Endometrial microvascular endothelial cells (primary cell): ENCODE measurements around the gene NAGLU. TPM values are rescaled to one million over a fixed set of nuclear protein-coding genes. Genes with fewer than 3 reads are reported as not detected.
"Not testable (repeated sequence)": the region's sequence is repeated elsewhere in the genome, so short reads cannot be mapped to it uniquely, and the experiment has no call there.

Source experiments
- in situ Hi-C: cut with HindIII; loops from 2 replicates; pipeline ENCODE4 v1.10.0; 2017; ENCODE audit warnings: low sequenced_read_pairs, low pct_unique_long_range_greater_than_20kb; ENCODE audit errors: inconsistent ontology term
- total RNA-seq: library from RNA; depleted of rRNA; stranded (reverse); fragments of >200 nt; gene quantifications from one replicate; pipeline ENCODE4 v1.2.3, GENCODE V29; 2015; ENCODE audit errors: inconsistent ontology term

The NAGLU gene
- total RNA-seq, 1 donor from 2014 or later, result 33.7 TPM

DNA sequence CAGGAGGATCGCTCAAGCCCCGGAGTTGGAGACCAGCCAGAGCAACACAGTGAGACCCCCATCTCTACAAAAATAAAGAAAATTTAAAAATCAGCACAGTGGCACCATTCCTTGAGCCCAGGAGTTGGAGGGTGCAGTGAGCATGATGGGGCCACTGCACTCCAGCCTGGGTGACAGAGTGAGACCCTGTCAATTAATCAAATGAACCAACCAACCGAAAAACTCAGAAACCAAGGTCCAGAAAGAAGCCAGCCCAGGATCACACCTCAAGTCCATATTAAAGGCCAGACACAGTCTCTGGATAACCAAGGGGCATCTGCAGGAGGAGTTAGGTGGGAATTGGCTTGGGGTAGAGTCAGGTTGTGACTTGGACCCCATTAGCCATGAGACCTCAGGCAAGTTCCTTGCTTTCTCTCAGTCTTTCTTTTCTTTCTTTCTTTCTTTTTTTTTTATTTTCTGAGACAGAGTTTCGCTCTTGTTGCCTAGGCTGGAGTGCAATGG lies 19.1 kb downstream of the NAGLU start:
- in situ Hi-C loops, result no loop called here

DNA sequence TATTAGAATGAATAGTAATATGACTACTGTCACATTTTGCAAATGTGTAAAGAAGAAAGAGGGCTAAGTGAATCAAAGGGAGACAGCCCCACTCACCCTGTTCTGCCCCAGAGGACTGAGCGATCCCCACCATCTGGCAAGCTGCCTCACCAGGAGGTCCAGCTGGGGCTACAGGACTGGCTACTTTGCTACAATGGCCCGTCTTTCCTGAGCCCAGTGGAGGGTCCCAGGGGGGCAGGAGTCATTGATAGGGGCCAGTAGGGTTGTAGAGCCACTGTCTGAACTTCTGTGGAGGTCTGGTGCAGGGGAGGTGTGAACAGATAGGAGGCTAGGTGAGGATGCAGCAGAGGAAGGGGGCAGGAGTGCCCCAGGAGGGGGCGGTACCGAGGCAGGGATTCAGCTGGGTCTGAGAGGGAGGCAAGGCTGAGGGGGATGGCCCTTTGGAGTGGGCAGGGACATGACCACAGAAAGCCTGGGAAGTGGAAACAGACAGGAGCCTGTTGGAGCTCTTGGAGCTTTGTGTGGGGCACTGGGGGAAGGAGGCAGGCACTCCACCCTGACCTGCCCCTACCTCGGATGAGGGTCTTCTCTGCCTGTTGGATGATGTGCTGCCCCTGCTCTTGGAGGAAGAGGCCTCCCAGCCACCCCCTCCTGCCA lies 20.0 kb downstream of the NAGLU start:
- in situ Hi-C loops, result not testable (repeated sequence)

DNA sequence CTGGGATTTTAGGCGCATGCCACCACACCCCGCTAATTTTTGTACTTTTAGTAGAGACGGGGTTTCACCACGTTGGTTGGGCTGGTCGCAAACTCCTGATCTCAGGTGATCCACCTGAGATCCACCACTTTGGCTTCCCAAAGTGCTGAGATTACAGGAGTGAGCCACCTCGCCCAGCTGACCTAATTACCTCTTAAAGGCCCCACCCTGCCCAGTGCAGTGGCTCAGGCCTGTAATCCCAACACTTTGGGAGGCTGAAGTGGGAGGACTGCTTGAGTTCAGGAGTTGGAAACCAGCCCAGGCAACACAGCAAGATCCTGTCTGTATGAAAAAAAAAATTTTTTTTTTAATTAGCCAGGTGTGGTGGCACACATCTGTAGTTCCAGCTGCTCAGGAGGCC lies 23.0 kb downstream of the NAGLU start:
- in situ Hi-C loops, result no loop called here

DNA sequence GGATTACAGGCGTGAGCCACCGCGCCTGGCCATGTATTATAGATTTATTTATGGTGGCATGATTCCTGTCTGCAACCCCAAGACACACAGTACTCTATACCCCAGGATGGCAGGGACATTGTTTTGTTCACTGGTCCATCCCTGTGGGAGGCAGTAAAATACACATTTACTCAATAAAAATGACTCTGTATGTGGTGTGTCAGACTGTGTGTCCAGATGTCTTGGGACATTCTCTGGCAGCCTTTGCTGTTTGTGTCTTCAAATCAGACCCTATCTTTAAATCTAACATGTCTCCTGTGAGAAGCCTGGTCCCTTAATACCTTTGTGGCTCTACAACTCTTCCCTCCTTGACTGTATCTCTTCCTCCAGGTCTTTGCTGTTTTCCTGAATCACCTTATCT lies 24.2 kb downstream of the NAGLU start:
- in situ Hi-C loops, result no loop called here

DNA sequence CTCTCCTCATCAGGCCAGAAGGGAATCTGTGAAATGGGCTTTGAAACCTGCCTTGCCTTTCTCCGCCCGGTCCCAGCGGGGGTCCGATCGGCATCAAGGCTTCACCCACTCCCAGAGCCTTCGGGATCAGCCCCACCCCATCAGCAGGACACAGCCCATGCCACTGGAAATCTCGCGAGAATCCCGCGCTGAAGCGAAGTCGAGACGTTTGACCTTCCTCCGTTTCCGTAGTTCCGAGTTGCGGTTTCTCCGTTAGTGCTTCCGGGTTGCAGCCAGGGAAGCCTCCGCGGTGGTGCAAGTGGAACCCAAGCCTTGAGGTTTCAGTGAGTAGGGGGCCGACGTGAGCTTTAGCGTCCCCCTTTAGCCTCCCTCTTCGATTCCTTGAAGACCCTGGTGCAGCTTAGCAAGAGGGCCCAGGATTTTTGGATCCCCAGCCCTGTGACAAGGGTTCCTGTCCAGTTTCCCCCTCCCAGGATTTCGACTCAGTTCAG lies 25.9 kb downstream of the NAGLU start, which contains the start of gene COASY:
Gene COASY, plus strand, starts transcription at position 252 of the 491 bp plus-strand sequence. CDS start 475 bp downstream, outside the sequence.
- in situ Hi-C loops, result no loop called here

DNA sequence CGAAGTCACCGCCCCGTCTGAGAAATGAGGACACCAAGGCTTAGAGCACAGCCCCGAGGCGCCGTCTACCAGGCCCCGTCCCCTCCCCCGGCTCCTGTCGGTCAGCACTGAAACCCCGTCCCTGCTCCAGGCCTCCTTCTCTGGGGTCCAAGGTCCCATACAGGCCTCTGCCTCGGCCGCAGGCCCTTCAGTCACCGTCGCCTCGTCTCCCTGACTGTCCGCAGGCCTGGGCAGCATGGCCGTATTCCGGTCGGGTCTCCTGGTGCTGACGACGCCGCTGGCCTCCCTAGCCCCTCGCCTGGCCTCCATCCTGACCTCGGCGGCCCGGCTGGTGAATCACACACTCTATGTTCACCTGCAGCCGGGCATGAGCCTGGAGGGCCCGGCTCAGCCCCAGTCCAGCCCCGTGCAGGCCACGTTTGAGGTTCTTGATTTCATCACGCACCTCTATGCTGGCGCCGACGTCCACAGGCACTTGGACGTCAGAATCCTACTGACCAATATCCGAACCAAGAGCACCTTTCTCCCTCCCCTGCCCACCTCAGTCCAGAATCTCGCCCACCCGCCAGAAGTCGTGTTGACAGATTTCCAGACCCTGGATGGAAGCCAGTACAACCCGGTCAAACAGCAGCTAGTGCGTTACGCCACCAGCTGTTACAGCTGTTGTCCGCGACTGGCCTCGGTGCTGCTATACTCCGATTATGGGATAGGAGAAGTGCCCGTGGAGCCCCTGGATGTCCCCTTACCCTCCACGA lies 26.5 kb downstream of the NAGLU start:
- in situ Hi-C loops, result no loop called here

DNA sequence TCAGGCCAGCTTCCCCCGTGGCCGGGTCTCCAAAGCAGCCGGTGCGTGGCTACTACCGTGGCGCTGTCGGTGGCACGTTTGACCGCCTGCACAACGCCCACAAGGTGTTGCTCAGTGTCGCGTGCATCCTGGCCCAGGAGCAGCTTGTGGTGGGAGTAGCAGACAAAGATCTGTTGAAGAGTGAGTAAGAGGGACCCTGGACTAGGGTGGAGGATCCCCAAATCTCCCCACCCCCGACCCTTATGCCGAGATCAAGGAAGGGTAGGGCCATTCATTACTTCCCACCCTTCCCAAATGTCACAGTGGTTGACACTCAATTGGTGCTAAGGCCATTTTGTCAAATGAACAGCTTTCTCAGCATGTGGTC lies 27.1 kb downstream of the NAGLU start:
- in situ Hi-C loops, result no loop called here

DNA sequence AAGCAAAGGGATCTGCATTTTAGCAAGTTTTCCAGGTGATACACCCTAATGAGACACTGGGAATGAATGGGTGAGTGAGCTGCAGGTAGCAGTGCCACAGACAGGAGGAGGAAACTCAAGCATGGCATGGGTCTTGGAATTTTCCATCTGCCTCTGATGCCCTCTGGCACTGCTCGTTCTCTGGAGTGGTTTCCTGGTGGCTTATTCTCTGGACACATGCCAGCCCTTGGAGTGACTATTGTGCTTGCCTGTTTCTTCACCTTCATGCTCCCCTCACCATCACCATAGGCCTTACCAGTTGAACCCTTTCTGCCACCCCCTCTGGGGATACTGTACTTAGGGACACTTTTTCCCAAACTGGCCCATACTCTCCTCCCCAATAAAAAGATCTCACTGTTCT lies 27.5 kb downstream of the NAGLU start:
- in situ Hi-C loops, result no loop called here

DNA sequence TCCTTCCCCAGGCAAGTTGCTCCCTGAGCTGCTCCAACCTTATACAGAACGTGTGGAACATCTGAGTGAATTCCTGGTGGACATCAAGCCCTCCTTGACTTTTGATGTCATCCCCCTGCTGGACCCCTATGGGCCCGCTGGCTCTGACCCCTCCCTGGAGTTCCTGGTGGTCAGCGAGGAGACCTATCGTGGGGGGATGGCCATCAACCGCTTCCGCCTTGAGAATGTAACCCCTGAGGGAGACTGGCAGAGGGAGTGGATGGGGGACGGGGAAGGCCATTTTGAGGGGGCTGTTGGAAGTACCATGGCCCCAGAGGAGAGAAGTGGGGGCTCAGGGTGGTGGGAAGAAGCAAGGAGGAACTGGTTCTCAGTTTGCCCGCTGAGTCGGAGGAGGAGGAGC lies 27.9 kb downstream of the NAGLU start:
- in situ Hi-C loops, result no loop called here

DNA sequence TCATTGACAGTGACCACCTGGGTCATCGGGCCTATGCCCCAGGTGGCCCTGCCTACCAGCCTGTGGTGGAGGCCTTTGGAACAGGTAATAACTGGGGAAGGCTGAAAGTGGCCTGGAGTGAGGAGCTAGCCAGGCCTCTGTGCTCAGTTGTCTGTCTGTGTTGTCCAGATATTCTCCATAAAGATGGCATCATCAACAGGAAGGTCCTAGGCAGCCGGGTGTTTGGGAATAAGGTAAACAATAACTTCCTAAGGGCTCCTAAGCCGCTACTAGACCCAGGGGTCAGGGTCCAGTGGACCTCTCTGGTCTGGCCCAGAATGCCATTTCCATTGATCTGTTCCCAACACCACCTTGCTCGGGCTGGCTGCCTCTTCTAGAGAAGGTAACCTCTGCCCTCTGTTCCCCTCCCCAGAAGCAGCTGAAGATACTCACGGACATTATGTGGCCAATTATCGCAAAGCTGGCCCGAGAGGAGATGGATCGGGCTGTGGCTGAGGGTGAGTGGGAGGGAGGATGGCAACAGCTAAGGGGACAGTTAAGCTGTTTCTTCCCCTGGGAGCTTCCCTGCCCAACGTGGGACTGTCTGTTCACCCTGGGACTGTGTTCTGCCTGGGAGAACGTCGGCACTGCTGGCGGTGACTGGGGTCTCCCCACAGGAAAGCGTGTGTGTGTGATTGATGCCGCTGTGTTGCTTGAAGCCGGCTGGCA lies 28.9 kb downstream of the NAGLU start:
- in situ Hi-C loops, result no loop called here

DNA sequence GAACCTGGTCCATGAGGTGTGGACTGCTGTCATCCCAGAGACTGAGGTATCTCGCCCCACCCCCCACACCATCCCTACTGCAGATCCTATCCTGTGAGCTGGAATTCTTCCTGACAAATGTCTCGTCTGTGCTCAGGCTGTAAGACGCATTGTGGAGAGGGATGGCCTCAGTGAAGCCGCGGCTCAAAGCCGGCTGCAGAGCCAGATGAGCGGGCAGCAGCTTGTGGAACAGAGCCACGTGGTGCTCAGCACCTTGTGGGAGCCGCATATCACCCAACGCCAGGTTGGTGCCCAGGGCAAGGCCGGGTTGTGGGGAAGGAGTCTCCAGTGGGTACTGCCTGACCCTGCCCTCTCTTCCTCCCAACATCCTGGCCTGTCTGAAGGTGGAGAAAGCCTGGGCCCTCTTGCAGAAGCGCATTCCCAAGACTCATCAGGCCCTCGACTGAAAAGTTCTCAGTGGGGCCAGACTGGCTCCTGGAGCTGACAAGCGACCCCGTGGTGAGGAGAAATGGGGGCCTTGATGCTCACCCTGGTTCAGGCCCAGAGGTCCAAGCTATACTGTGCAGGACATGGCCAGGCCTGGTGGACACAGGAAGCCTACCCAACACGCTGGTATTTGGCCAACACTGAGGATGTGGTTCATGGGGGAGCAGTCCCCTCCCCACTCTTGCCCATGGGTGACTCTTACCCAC lies 29.6 kb downstream of the NAGLU start:
- in situ Hi-C loops, result no loop called here

DNA sequence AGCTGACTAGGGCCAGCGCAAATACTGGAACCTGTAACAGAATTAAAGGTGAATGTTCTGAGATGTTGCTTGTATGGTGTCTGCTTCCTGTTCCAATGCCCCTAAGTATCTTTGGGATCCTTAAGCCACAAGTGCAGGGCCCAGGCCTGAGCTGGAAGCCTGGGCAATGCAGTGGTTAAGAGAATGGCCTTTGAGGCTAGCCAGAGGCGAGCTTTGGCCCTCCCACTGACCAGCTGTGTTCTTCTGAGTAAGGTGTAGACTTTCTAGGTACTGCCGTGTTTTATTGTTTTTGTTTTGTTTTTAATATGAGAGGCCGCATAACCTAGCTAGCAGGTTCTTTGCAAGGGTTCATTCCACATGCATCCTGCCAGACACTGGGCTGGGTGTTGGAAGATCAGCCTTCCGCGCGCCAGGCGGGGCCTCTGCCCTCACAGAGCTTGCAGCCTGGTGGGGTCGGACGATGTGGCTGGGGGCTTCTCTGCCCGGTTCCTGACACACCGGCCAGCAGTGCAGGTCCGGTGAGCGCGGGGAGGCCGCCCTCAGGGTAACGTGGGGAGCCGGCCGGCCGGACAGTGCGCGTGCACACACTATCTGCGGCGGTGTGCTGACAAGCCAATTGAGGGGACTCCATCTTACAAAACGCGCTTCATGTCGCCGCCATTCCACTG lies 30.3 kb downstream of the NAGLU start:
- in situ Hi-C loops, result no loop called here

DNA sequence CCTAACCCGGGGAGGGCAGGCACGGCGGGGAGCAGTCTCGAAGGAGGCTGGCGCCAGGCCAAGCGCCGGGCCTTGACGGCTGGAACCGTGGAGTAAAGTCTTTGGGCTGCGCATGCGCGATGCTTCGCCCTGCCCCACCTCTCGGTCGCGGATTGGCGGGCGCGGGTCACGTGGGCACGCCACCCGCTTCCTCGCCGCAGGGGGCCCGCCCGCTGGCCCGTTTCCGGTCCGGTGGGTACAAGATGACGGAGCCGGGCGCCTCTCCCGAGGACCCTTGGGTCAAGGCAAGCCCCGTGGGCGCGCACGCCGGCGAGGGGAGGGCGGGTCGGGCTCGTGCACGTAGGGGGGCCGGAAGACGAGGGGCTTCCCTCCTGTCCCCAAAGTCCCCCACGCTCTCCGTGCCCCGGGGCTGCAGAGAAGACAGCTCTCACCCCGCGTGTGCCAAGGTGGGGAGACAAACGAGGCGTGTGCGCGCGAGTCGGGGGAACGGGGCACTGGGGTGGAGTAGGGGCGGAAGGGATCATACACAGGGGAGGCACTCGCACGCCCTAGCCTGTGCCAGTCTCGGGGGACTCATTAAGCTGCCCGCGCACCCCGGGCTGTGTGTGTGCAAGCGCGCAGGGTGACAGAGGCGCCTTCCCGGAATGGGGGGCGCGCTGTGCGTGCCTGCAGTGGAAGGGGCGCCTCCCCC lies 31.0 kb downstream of the NAGLU start, which contains the start of gene MLX:
Gene MLX, plus strand, starts transcription at position 218 of the 691 bp plus-strand sequence. Its CDS starts 25 bp downstream, at position 243.
- in situ Hi-C loops, result no loop called here

DNA sequence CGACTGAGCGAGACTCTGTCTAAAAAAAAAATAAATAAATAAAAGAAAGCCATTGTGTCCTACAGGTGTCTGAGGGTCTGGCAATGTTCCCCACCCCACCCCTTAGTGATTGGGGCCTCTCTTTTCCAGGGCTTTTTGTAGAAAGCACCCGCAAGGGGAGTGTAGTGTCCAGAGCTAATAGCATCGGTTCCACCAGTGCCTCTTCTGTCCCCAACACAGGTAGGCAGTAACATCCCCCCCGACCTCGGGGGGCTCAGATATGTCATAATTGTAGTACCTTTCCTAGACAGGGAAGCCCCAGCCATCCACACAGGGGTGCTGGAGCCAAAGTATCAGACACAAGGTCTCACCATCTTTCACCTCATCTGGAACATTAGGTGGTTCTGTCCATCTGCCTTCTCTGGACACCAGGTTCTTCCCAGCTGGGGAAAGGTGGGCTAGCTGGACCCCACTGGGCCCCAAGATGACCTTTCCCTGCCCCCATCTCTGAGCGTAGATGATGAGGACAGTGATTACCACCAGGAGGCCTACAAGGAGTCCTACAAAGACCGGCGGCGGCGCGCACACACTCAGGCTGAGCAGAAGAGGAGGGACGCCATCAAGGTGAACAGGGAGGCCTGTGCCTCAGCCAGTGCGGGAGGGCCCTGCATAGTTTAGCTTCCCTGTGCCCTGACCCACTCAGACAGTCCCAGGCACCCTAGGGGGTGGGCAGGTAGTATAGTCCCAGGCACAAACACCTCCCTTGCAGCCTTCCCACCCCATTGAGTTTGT lies 32.5 kb downstream of the NAGLU start:
- in situ Hi-C loops, result no loop called here

DNA sequence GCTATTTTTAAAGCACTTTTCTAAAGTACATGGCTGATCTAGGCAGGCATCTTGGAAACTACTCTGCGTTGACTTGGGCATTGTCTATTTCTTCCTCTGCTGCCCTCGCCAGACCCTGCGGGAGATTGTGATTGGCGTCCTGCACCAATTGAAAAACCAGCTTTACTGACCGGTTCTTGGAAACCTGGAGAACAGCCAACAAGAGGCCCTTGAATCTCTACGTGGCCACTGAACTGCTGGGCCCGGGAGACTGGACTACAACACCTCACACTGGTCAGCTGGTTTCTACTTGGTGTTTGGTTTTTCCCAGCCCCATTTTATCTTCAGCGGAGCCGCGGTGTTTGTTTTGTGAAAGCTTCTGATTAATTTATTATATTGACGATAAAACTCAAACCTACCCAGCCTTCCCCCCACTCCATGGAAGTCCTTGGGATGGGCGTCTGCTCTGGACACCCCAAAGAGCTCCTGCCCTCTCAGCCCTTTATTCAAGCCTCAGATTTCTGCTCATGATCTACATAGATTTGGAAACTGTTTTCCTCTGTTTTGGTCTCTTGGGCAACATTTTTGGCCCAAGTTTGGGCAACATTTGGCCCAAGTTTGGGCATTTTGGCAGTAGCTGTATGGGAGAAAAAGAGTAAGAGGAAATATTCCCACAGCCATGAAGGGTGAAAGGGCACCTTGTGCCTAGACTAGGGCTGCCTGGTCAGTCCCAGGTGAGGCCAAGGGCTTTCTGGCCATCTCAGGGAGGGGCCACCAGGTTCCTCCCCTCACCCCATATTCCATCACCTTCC lies 35.6 kb downstream of the NAGLU start:
- in situ Hi-C loops, result no loop called here

DNA sequence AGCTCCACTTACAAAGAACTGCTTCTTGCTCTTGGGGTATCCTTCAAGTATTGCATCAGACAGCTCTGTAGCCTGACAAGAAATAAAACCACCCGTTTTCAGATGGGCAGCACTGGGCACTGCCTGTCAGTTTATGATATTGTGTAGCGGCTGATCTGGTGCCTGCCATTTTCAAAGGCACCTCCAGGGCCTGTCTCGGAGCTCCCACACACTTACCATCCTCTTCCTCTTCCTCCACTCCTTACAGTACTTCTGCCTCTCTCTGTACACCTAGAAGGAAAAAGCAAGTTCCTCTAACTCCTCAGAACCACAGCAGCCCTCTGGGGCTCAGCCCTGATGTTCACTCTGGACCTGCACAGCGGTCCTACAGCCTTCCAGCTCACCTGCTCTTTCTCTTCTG lies 37.1 kb downstream of the NAGLU start:
- in situ Hi-C loops, result no loop called here
